Pancreas (tissue), 10 donors: Measurements from ENCODE around the gene TCFL5. TPM values are rescaled to one million over a fixed set of nuclear protein-coding genes. Genes with fewer than 3 reads are reported as not detected.

Experiments used
- ATAC-seq, 4 donors: fragments of 200-7000 bp; cut with Tn5 transposase; one replicate each; pipeline versions ENCODE4 v1.8.0 to v1.9.1; 2020; ENCODE audit warnings: mild to moderate bottlenecking in 4 of 4, moderate library complexity in 4 of 4
- DNase-seq, 6 donors: peaks; one replicate each; pipeline ENCODE4 v3.0.0-alpha.2; 2020
- FAIRE-seq: peaks from 2 replicates; lab custom pipeline; 2012; peaks lifted over from hg19 to GRCh38; lab: Jason Lieb, UNC
- H3K27ac ChIP-seq, 4 donors: fragments of 200-600 bp; sonication (generic); 1 replicate in 3 of 4; 2 replicates in 1 of 4; pipeline versions ENCODE4 v1.5.0 to v1.8.0; 2020
- H3K27me3 ChIP-seq, 4 donors: fragments of 200-600 bp; one replicate each; pipeline ENCODE4 v1.8.0; 2021
- H3K36me3 ChIP-seq, 3 donors: fragments of 200-600 bp; sonication (generic) in 1 of 3; one replicate each; pipeline versions ENCODE4 v1.5.0 to v1.8.0; 2020 to 2021
- H3K4me1 ChIP-seq, 3 donors: fragments of 200-600 bp; one replicate each; pipeline ENCODE4 v1.8.0; 2021
- H3K4me3 ChIP-seq, 4 donors: fragments of 200-600 bp; sonication (generic) in 2 of 4; one replicate each; pipeline versions ENCODE4 v1.5.0 to v1.8.0; 2020 to 2021
- H3K9me3 ChIP-seq, 4 donors: fragments of 200-600 bp; one replicate each; pipeline ENCODE4 v1.8.0; 2021
- WGBS, 2 donors: extraction: QIAGEN DNeasy Blood & Tissue Kit; methylation state at CpG; one replicate each; pipeline ENCODE4 v1.1.7; 2013; 5-methylcytosine and 5-hydroxymethylcytosine counted together
- intact Hi-C, 3 donors: fragments of 100-400 bp; cut with DNase I; formaldehyde crosslinking; loops; one replicate each; pipeline versions ENCODE4 v1.11.1 to v1.14.2; 2022
- polyA plus RNA-seq, 2 donors: library from polyadenylated mRNA; stranded (reverse); fragments of 200-250 nt; gene quantifications; one replicate each; pipeline ENCODE4 v1.2.3, GENCODE V29; 2013
- total RNA-seq, 6 donors: library from RNA; stranded (reverse); fragmentation: NEBNext Ultra II Directional in 4 of 6; extraction: Animal tissue kit (Norgen Biotek cat#: 25700) in 4 of 6; gene quantifications; one replicate each; pipeline versions ENCODE4 v1.2.1 to v1.2.4, GENCODE V29; 2021 to 2023
- TF ChIP-seq, protein P1 (sequence below), 4 donors: fragments of 200-600 bp; sonication (generic) in 3 of 4; IDR thresholded peaks; one replicate each; pipeline versions ENCODE4 v1.5.0 to v1.8.0; 2021; ENCODE audit warnings: antibody characterized with exemption in 4 of 4
- donor health status: healthy with polysubstance abuse.
- donor health status: DM: no; HTN: no; CAD: no; lungs with moderate emphysema.
- donor health status: DM: no; HTN: no; CAD: no.
- donor health status: control.
- donor health status: control.
- donor health status: Bipolar disorder and iron deficiency.
- donor health status: DM: yes; HTN: yes; CAD: no.
- donor health status: DM: no; HTN: no; CAD: no.
- donor health status: DM: no; HTN: no; CAD: no.
- donor health status: DM: yes; HTN: yes; CAD: no.

Gene TCFL5
- total and polyA plus RNA-seq, 8 donors = 2.5 to 4.9 (median 4.0) TPM

DNA sequence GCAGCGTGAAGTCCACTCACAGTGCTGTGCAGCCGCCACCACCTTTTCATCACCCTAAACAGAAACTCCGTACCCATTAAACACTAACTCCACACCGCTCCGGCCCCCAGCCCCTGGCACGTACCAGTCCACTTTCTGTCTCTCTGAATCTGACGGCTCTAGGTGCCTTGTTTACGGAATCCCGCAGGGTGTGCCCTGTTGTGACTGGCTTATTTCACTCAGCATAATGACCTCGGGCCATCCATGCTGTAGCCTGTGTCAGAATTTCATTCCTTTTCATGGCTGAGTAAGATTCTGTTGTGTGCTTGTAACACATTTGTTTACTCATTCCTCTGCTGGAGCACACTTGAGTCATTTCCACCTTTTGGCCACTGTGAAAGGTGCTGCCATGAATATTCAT lies 18.0 kb downstream of the TCFL5 start:
- Histone ChIP-seq H3K4me3 (no peak overlapping the region), H3K36me3 (no peaks in the 10 kb centered on the region), H3K27ac (no peak overlapping the region), H3K4me1 (no peaks in the 10 kb centered on the region), H3K27me3 (no peaks in the 10 kb centered on the region), H3K9me3 (no peaks in the 10 kb centered on the region)
- ATAC-seq (no peak), DNase-seq (peak in 1 of 6 donors; percentile 17), FAIRE-seq (no peak)
- intact Hi-C loops = no loop called here
- WGBS, 2 donors = 95 to 96% methylated on average over 10 of the region's 10 CpGs
- TF ChIP-seq, protein P1, sequence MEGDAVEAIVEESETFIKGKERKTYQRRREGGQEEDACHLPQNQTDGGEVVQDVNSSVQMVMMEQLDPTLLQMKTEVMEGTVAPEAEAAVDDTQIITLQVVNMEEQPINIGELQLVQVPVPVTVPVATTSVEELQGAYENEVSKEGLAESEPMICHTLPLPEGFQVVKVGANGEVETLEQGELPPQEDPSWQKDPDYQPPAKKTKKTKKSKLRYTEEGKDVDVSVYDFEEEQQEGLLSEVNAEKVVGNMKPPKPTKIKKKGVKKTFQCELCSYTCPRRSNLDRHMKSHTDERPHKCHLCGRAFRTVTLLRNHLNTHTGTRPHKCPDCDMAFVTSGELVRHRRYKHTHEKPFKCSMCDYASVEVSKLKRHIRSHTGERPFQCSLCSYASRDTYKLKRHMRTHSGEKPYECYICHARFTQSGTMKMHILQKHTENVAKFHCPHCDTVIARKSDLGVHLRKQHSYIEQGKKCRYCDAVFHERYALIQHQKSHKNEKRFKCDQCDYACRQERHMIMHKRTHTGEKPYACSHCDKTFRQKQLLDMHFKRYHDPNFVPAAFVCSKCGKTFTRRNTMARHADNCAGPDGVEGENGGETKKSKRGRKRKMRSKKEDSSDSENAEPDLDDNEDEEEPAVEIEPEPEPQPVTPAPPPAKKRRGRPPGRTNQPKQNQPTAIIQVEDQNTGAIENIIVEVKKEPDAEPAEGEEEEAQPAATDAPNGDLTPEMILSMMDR (IDR thresholded peaks at IDR 0.05) = no peak

DNA sequence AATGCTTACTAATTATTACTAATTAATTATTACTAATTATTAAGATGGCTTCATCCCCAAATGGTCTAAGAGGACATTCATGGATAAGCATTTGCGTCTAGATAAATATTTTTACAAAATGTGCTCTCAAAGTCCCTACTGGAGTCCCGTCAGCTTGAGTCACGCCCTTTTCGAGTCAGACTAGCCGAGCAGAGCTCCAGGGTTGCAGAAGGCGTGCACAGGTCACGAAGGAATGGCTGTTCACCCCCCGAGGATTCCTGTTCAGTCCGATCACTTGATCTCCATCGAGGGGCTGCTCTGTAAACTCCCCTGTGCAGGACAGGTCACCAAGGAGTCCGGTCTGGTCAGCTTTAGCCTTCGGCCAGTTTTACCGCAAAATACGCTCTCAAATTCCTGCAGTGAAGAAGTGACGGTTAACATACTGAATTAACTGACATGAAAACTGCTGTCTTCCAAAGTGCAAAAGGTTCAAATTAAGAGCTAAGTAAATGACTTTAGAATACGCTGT lies 19.9 kb downstream of the TCFL5 start:
- no peak for FAIRE-seq
- TF ChIP-seq, protein P1 (IDR thresholded peaks at IDR 0.05) = no peak
- no peaks in the 10 kb centered on the region for H3K9me3 ChIP-seq
- no peaks in the 10 kb centered on the region for H3K4me1 ChIP-seq
- no peak overlapping the region for H3K4me3 ChIP-seq
- H3K36me3 ChIP-seq = no peaks in the 10 kb centered on the region
- intact Hi-C loops = no loop called here
- no peak overlapping the region for H3K27ac ChIP-seq
- WGBS, 2 donors = 84 to 88% methylated on average over 16 of the region's 16 CpGs
- ATAC-seq = no peak
- no peaks in the 10 kb centered on the region for H3K27me3 ChIP-seq
- peak in 1 of 6 donors; percentile 21 for DNase-seq

DNA sequence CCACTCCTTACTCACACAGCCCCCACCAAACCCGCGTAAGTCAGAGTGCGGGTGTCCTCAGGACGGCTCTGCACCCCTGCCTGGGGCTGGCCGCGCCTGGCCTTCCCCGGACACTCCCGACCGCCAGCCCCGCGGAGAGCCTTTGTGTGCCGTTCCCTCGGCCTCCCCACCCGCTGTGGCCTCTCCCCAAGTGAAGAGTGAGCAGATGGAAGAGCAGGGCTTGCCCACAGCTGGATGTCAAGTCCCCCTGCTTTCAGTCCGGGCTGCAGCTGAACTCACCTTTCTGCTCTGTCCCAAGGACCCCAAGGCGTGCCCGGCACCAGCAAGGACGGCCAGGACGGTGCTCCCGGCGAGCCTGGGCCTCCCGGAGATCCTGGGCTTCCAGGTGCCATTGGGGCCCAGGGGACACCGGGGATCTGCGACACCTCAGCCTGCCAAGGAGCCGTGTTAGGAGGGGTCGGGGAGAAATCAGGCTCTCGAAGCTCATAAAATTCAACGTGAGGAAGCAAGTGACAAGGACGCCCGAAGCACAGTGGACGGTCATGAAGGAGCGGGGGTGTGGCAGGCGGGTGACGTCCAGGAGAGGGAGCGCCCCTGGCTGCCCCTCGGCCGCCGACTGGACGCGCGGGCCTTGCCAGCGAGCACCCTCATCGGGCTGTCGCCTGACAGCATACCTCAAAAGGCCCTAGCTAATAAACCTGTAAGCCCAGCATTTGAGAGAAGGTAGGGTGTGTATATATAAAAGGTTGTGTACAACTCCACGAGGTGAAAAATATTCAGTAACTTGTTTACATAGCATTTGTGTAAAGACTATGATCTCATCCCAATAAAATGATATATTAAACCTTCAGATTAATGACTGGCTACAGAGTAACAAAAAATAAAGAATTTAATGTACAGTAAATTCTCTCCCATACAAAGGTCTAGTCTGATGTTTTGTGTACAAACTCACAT lies 21.1 kb downstream of the TCFL5 start:
- no peak for ATAC-seq

DNA sequence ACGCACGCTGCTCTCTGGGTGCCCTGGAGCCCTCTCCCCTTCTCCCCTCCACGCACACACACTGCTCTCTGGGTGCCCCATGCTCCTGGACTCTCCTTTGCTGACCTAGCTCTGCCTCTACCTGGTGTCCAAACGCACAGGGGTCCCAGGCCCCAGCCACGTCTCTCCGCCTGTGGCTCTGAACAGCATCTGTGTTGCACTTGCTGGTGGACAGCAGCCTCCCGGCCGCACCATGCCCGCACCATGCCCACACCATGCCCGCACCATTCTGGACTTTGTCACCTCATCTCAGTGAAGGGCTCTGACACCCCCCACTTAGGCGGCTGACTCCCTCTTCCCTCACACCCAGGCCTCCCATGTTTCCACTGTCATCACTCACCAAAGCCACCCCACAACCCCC lies 21.8 kb downstream of the TCFL5 start:
- no peak for FAIRE-seq
- 74 to 86% methylated on average over 11 of the region's 11 CpGs for WGBS, 2 donors
- Histone ChIP-seq H3K9me3 (no peaks in the 10 kb centered on the region), H3K27ac (no peak overlapping the region), H3K4me3 (no peak overlapping the region), H3K27me3 (no peaks in the 10 kb centered on the region), H3K36me3 (no peaks in the 10 kb centered on the region), H3K4me1 (no peaks in the 10 kb centered on the region)
- no peak for ATAC-seq
- TF ChIP-seq, protein P1 (IDR thresholded peaks at IDR 0.05) = no peak
- no peak for DNase-seq
- intact Hi-C loops = no loop called here

More for the DNA sequence above, 21.1 kb downstream of the TCFL5 start:
- FAIRE-seq = no peak
- H3K4me3 ChIP-seq = no peak overlapping the region
- no peaks in the 10 kb centered on the region for H3K4me1 ChIP-seq
- H3K27me3 ChIP-seq = no peaks in the 10 kb centered on the region
- H3K27ac ChIP-seq = no peak overlapping the region
- 75 to 80% methylated on average over 45 of the region's 45 CpGs for WGBS, 2 donors
- intact Hi-C loops = no loop called here
- DNase-seq = peak in 1 of 6 donors; percentile 47
- TF ChIP-seq, protein P1 (IDR thresholded peaks at IDR 0.05) = no peak
- H3K9me3 ChIP-seq = no peaks in the 10 kb centered on the region
- H3K36me3 ChIP-seq = no peaks in the 10 kb centered on the region
